ENCODE results near the gene ANKFY1. TPM values are rescaled to one million over a fixed set of nuclear protein-coding genes. Genes with fewer than 3 reads are reported as not detected.

The ANKFY1 gene
- total and polyA plus RNA-seq, 7 donors: 6.0 to 68.0 (median 52.6) TPM

- no peaks in the 10 kb centered on the region for H3K4me1 ChIP-seq
- no peak for DNase-seq
- H3K36me3 ChIP-seq: peaks cover 0 to 90% (median 29%) of the 10 kb centered on the region in 4 donors
Measured at GRCh38 chr17:4119299-4119698, 144.5 kb downstream of the ANKFY1 start.

GRCh38 chr17:4118015-4118743 lies 145.6 kb downstream of the ANKFY1 start:
- H3K9me3 ChIP-seq: no peaks in the 10 kb centered on the region
- 84 to 92% methylated on average over 8 of the region's 8 CpGs for WGBS, 2 donors
- H3K27me3 ChIP-seq: no peaks in the 10 kb centered on the region
- no peak for DNase-seq
- intact Hi-C loops (cut with DNase I): no loop called here
- H3K27ac ChIP-seq: no peak overlapping the region
- H3K4me3 ChIP-seq: no peak overlapping the region
- H3K4me1 ChIP-seq: no peaks in the 10 kb centered on the region
- TF ChIP-seq POLR2AphosphoS5 (IDR thresholded peaks at IDR 0.05) (no peak), CTCF (IDR thresholded peaks at IDR 0.05) (no peak), EP300 (IDR thresholded peaks at IDR 0.05) (no peak), POLR2A (IDR thresholded peaks at IDR 0.05) (no peak)
- H3K36me3 ChIP-seq: peaks cover 1 to 93% (median 28%) of the 10 kb centered on the region in 4 donors

More at GRCh38 chr17:4119299-4119698, 144.5 kb downstream of the ANKFY1 start:
- no peaks in the 10 kb centered on the region for H3K27me3 ChIP-seq
- TF ChIP-seq POLR2AphosphoS5 (IDR thresholded peaks at IDR 0.05) (no peak), EP300 (IDR thresholded peaks at IDR 0.05) (no peak), CTCF (IDR thresholded peaks at IDR 0.05) (no peak), POLR2A (IDR thresholded peaks at IDR 0.05) (no peak)
- H3K4me3 ChIP-seq: no peak overlapping the region
- no peaks in the 10 kb centered on the region for H3K9me3 ChIP-seq
- intact Hi-C loops (cut with DNase I): no loop called here
- H3K27ac ChIP-seq: no peak overlapping the region
- 71 to 74% methylated on average over 4 of the region's 4 CpGs for WGBS, 2 donors

GRCh38 chr17:4116516-4116915 lies 147.3 kb downstream of the ANKFY1 start:
- Histone ChIP-seq H3K4me1 (no peaks in the 10 kb centered on the region), H3K27ac (no peak overlapping the region), H3K4me3 (no peak overlapping the region), H3K27me3 (no peaks in the 10 kb centered on the region), H3K36me3 (peaks cover 6 to 93% (median 30%) of the 10 kb centered on the region in 4 donors), H3K9me3 (no peaks in the 10 kb centered on the region)
- no peak for DNase-seq
- 64 to 87% methylated on average over 4 of the region's 4 CpGs for WGBS, 2 donors
- intact Hi-C loops (cut with DNase I): no loop called here
- no peak for TF ChIP-seq POLR2A (IDR thresholded peaks at IDR 0.05)
- TF ChIP-seq EP300 (IDR thresholded peaks at IDR 0.05): no peak
- TF ChIP-seq POLR2AphosphoS5 (IDR thresholded peaks at IDR 0.05): no peak
- no peak for TF ChIP-seq CTCF (IDR thresholded peaks at IDR 0.05)

Small RNAs within 50 kb of the gene (small RNA-seq; reads per million reads assigned to genes)
- 0 reads per million in 3 donors for gene RF00019

Other genes starting within 250 kb of the ANKFY1 start
- gene ZZEF1, start 120.9 kb downstream of the ANKFY1 start, total RNA-seq: 10 to 100 TPM; 40.0 to 93.9 (median 46.5) TPM
- 10 to 100 TPM; 11.4 to 56.0 (median 17.3) TPM for gene ZZEF1, start 120.9 kb downstream of the ANKFY1 start, polyA plus RNA-seq
- gene CYB5D2, start 120.8 kb downstream of the ANKFY1 start, total RNA-seq: 10 to 100 TPM; 19.3 to 30.0 (median 21.5) TPM
- 10 to 100 TPM; 12.0 to 19.8 (median 12.3) TPM for gene CYB5D2, start 120.8 kb downstream of the ANKFY1 start, polyA plus RNA-seq
- gene UBE2G1, start 102.7 kb upstream of the ANKFY1 start, total RNA-seq: 100 to 1,000 TPM in 2 of 4 donors, 10 to 100 TPM in 2; 83.2 to 111 (median 96.9) TPM
- gene UBE2G1, start 102.7 kb upstream of the ANKFY1 start, polyA plus RNA-seq: 10 to 100 TPM; 20.5 to 31.7 (median 26.4) TPM
- not detected for gene SPNS3, start 170.0 kb upstream of the ANKFY1 start, total RNA-seq
- 1 to 10 TPM in 1 of 3 donors, not detected in 2; 1.6 TPM for gene SPNS3, start 170.0 kb upstream of the ANKFY1 start, polyA plus RNA-seq
- 10 to 100 TPM in 1 of 4 donors, 1 to 10 TPM in 3; 5.3 to 10.8 (median 8.3) TPM for gene SPNS2, start 234.9 kb upstream of the ANKFY1 start, total RNA-seq
- gene SPNS2, start 234.9 kb upstream of the ANKFY1 start, polyA plus RNA-seq: 10 to 100 TPM in 2 of 3 donors, 1 to 10 TPM in 1; 6.6 to 40.5 (median 12.0) TPM